Esophagus squamous epithelium (tissue), 5 donors: ENCODE data around the gene GSTM2. TPM values are rescaled to one million over a fixed set of nuclear protein-coding genes. Genes with fewer than 3 reads are reported as not detected.

Experiments
- DNase-seq: peaks from one replicate; lab custom pipeline; 2025; lab: John Stamatoyannopoulos, UW
- H3K27ac ChIP-seq, 4 donors: fragments of 200-600 bp; sonication (generic); one replicate each; pipeline ENCODE4 v1.5.1; 2016 to 2019; ENCODE audit warnings: mild to moderate bottlenecking in 1 of 4
- H3K27me3 ChIP-seq, 4 donors: fragments of 200-600 bp; sonication (generic); 1 replicate in 3 of 4; 2 replicates in 1 of 4; pipeline versions ENCODE4 v1.5.1 to v1.6.0; 2017 to 2021; ENCODE audit warnings: antibody characterized with exemption in 1 of 4
- H3K36me3 ChIP-seq, 3 donors: fragments of 200-600 bp; sonication (generic); one replicate each; pipeline ENCODE4 v1.5.1; 2016 to 2019
- H3K4me1 ChIP-seq, 3 donors: fragments of 200-600 bp; sonication (generic); one replicate each; pipeline ENCODE4 v1.5.1; 2017 to 2019
- H3K4me3 ChIP-seq, 4 donors: fragments of 200-600 bp; sonication (generic); 1 replicate in 3 of 4; 2 replicates in 1 of 4; pipeline ENCODE4 v1.5.1; 2016 to 2019; ENCODE audit warnings: mild to moderate bottlenecking in 2 of 4, moderate library complexity in 1 of 4
- H3K9me3 ChIP-seq, 3 donors: fragments of 200-600 bp; sonication (generic); one replicate each; pipeline ENCODE4 v1.5.1; 2016 to 2019
- POLR2A ChIP-seq, 4 donors: fragments of 450-650 bp; IDR thresholded peaks; one replicate each; pipeline ENCODE4 v1.6.1; 2017; ENCODE audit warnings: antibody characterized with exemption in 4 of 4, mild to moderate bottlenecking in 4 of 4, moderate library complexity in 3 of 4
- WGBS, 2 donors: methylation state at CpG; one replicate each; pipeline ENCODE4 v1.1.5; 2018; 5-methylcytosine and 5-hydroxymethylcytosine counted together
- intact Hi-C: fragments of 100-400 bp; cut with DNase I; formaldehyde crosslinking; loops from one replicate; pipeline ENCODE4 v1.15.0; 2022
- total RNA-seq, 4 donors: library from RNA; depleted of rRNA; stranded (reverse); fragments of >200 nt; gene quantifications; one replicate each; pipeline ENCODE4 v1.1.0, GENCODE V29; 2016
- TF ChIP-seq, protein P1 (sequence below), 6 experiments: fragments of 450-650 bp in 4 of 6; fragments of 200-600 bp in 2 of 6; sonication (generic) in 2 of 6; IDR thresholded peaks; one replicate each; pipeline ENCODE4 v1.5.1; 2016 to 2019; ENCODE audit warnings: antibody characterized with exemption in 6 of 6, mild to moderate bottlenecking in 4 of 6, moderate library complexity in 4 of 6
- donor health status: DM: yes; HTN: yes; CAD: no.

Gene GSTM2
- total RNA-seq, 4 donors from 2014 or later = 17.8 to 87.9 (median 46.2) TPM

DNA sequence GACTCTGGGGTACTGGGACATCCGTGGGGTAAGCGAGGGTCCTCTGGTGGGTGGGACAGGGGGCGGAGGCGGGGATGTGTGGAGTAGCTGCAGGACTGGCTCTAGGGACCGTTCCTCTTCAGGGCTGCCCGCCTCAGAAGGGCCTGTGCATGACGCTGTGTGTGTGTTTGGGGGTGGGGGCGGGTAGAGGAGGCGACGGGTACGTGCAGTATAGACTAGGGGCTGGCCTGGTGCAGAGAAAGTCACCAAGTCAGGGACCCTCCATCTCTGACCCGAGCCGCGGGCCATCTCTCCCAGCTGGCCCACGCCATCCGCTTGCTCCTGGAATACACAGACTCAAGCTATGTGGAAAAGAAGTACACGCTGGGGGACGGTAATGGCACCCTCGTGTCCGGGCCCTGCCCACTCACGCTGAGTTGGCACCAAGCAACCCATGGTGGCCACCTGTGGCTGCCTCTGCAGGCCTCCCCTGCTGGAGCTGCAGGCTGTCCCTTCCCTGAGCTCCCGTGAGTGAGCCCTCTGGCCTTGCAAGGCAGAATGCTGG, 44.5 kb downstream of the GSTM2 start:
- Histone ChIP-seq H3K9me3 (peaks cover 0 to 16% (median 0%) of the 10 kb centered on the region in 3 donors), H3K27me3 (no peaks in the 10 kb centered on the region), H3K27ac (peak overlapping the region in 1 of 4 donors; percentile 9), H3K4me3 (peak overlapping the region in 3 of 4 donors; percentile 29 to 60 (median 37)), H3K4me1 (peaks cover 10 to 30% (median 25%) of the 10 kb centered on the region in 3 donors), H3K36me3 (no peaks in the 10 kb centered on the region)
- no peak for DNase-seq
- intact Hi-C loops = no loop called here
- TF ChIP-seq, protein P1, sequence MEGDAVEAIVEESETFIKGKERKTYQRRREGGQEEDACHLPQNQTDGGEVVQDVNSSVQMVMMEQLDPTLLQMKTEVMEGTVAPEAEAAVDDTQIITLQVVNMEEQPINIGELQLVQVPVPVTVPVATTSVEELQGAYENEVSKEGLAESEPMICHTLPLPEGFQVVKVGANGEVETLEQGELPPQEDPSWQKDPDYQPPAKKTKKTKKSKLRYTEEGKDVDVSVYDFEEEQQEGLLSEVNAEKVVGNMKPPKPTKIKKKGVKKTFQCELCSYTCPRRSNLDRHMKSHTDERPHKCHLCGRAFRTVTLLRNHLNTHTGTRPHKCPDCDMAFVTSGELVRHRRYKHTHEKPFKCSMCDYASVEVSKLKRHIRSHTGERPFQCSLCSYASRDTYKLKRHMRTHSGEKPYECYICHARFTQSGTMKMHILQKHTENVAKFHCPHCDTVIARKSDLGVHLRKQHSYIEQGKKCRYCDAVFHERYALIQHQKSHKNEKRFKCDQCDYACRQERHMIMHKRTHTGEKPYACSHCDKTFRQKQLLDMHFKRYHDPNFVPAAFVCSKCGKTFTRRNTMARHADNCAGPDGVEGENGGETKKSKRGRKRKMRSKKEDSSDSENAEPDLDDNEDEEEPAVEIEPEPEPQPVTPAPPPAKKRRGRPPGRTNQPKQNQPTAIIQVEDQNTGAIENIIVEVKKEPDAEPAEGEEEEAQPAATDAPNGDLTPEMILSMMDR (IDR thresholded peaks at IDR 0.05) = no peak
- WGBS, 2 donors = no CpG with 5 or more reads among the region's 22 CpGs

DNA sequence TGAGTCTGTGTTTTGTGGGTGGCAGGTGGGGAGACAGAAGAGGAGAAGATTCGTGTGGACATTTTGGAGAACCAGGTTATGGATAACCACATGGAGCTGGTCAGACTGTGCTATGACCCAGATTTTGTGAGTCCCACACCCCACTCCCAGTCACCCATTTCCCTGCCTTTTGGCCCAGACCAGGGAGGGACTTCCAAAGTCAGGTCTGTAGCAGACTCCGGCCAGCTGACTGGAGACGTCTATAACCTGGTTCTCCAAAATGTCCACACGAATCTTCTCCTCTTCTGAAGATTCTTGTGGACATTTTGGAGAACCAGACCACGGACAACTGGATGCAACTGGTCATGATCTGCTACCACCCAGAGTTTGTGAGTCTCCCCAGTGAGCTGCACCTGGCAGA, 45.8 kb downstream of the GSTM2 start:
- TF ChIP-seq, protein P1 (IDR thresholded peaks at IDR 0.05) = no peak
- TF ChIP-seq POLR2A (IDR thresholded peaks at IDR 0.05) = no peak
- WGBS, 2 donors = 78 to 91% methylated on average over 5 of the region's 5 CpGs

DNA sequence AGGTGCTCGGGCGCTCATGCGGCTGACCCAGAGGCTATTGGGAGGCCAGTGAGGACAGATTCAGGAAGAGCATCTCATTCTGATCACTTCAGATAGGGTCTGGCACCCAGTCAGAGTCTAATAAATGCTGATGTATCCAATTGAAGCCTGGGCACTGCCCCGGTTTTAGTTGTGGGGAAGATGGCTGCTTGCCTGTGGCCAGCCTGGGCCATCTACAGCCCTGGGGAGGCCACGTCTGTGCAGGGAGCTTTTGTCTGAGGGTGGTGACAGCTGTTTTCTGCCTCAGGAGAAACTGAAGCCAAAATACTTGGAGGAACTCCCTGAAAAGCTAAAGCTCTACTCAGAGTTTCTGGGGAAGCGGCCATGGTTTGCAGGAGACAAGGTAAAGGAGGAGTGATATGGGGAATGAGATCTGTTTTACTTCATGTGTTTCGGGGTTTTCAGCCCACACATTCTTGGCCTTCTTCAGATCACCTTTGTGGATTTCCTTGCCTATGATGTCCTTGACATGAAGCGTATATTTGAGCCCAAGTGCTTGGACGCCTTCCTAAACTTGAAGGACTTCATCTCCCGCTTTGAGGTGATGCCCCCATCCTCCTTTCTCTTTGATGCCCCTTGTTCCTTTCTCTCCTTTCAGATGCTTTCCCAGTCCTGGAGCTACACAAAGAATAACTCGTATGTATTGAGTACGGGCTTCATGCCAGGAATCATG, 47.0 kb downstream of the GSTM2 start:
- Histone ChIP-seq H3K4me1 (peaks cover 24 to 54% (median 48%) of the 10 kb centered on the region in 3 donors), H3K9me3 (no peaks in the 10 kb centered on the region), H3K4me3 (no peak overlapping the region), H3K27me3 (no peaks in the 10 kb centered on the region), H3K27ac (peak overlapping the region in 2 of 4 donors; percentile 77 to 85), H3K36me3 (no peaks in the 10 kb centered on the region)
- intact Hi-C loops = no loop called here
- WGBS, 2 donors = 84 to 90% methylated on average over 11 to 12 of the region's 12 CpGs
- no peak for DNase-seq
- TF ChIP-seq POLR2A (IDR thresholded peaks at IDR 0.05) = no peak
- TF ChIP-seq, protein P1 (IDR thresholded peaks at IDR 0.05) = no peak

More for the DNA sequence above, 45.8 kb downstream of the GSTM2 start:
- H3K27me3 ChIP-seq = no peaks in the 10 kb centered on the region
- H3K36me3 ChIP-seq = no peaks in the 10 kb centered on the region
- H3K4me3 ChIP-seq = no peak overlapping the region
- H3K27ac ChIP-seq = no peak overlapping the region
- no peak for DNase-seq
- peaks cover 21 to 42% (median 37%) of the 10 kb centered on the region in 3 donors for H3K4me1 ChIP-seq
- H3K9me3 ChIP-seq = peaks cover 0 to 8% (median 0%) of the 10 kb centered on the region in 3 donors
- intact Hi-C loops = no loop called here

- no peak for DNase-seq
Measured at GRCh38 chr1:109716121-109716520, 48.3 kb downstream of the GSTM2 start.

More at GRCh38 chr1:109716121-109716520, 48.3 kb downstream of the GSTM2 start:
- no peak for TF ChIP-seq POLR2A (IDR thresholded peaks at IDR 0.05)
- TF ChIP-seq, protein P1 (IDR thresholded peaks at IDR 0.05) = no peak
- H3K4me3 ChIP-seq = no peak overlapping the region
- intact Hi-C loops = no loop called here
- H3K4me1 ChIP-seq = peaks cover 24 to 56% (median 48%) of the 10 kb centered on the region in 3 donors
- no peaks in the 10 kb centered on the region for H3K36me3 ChIP-seq
- H3K27ac ChIP-seq = peak overlapping the region; percentile 71 to 85 (median 76)
- no peaks in the 10 kb centered on the region for H3K9me3 ChIP-seq
- no peaks in the 10 kb centered on the region for H3K27me3 ChIP-seq
- 40 to 60% methylated on average over 1 of the region's 3 CpGs for WGBS, 2 donors
